Stimulated activated CD4-positive, alpha-beta T cell treated with anti-CD3 and anti-CD28 coated beads, Interleukin-15, amount 100 ng/mL, for 48 hours (primary cell): ENCODE data around the gene HSPA6.
"Not testable (repeated sequence)": the region's sequence is repeated elsewhere in the genome, so short reads cannot be mapped to it uniquely, and the experiment has no call there.

Source experiments
- DNase-seq, 2 donors: peaks; one replicate each; pipeline ENCODE4 v3.0.0-alpha.2; 2020; ENCODE audit warnings: low read depth in 2 of 2

HSPA6 gene

GRCh38 chr1:161503394-161503748 lies 21.0 kb upstream of the HSPA6 start:
- DNase-seq: no peak

- DNase-seq: no peak
Observed at GRCh38 chr1:161505686-161506085, 18.7 kb upstream of the HSPA6 start.

GRCh38 chr1:161506336-161507223 lies 17.8 kb upstream of the HSPA6 start:
- no peak for DNase-seq

GRCh38 chr1:161510477-161510876 lies 13.9 kb upstream of the HSPA6 start:
- DNase-seq: no peak

- no peak for DNase-seq
Observed at GRCh38 chr1:161511018-161511755, 13.2 kb upstream of the HSPA6 start.

- no peak for DNase-seq
Observed at GRCh38 chr1:161511756-161512060, 12.6 kb upstream of the HSPA6 start.

- DNase-seq: not testable (repeated sequence)
Observed at GRCh38 chr1:161512636-161513447, 11.5 kb upstream of the HSPA6 start.

GRCh38 chr1:161513448-161513780 lies 10.9 kb upstream of the HSPA6 start:
- not testable (repeated sequence) for DNase-seq

- not testable (repeated sequence) for DNase-seq
Observed at GRCh38 chr1:161513953-161514352, 10.4 kb upstream of the HSPA6 start.

- DNase-seq: not testable (repeated sequence)
Observed at GRCh38 chr1:161523041-161523816, 1.1 kb upstream of the HSPA6 start.

- DNase-seq: not testable (repeated sequence)
Observed at GRCh38 chr1:161524742-161525291, 477 bp downstream of the HSPA6 start.

GRCh38 chr1:161525321-161525720 lies 981 bp downstream of the HSPA6 start:
- DNase-seq: not testable (repeated sequence)

GRCh38 chr1:161525918-161526317 lies 1.6 kb downstream of the HSPA6 start:
- not testable (repeated sequence) for DNase-seq

- not testable (repeated sequence) for DNase-seq
Observed at GRCh38 chr1:161528550-161528949, 4.2 kb downstream of the HSPA6 start.

GRCh38 chr1:161529463-161530104 lies 5.2 kb downstream of the HSPA6 start:
- not testable (repeated sequence) for DNase-seq

GRCh38 chr1:161530158-161530557 lies 5.8 kb downstream of the HSPA6 start:
- peak; percentile 59 to 62 for DNase-seq

- DNase-seq: peak; percentile 89 to 95
Observed at GRCh38 chr1:161530671-161531641, 6.6 kb downstream of the HSPA6 start.

- DNase-seq: no peak
Observed at GRCh38 chr1:161531986-161532643, 7.8 kb downstream of the HSPA6 start.
